GM18951 (cell line): Measurements from ENCODE around the gene C17orf113.

Source experiments
- POLR2A ChIP-seq: IDR thresholded peaks from 4 replicates; pipeline ENCODE4 v1.6.1; 2011; ENCODE audit warnings: mild to moderate bottlenecking; ENCODE audit not compliant: insufficient read length, insufficient read depth; ENCODE audit errors: extremely low read depth
- in situ Hi-C: fragments of 300-500 bp; cut with MboI; formaldehyde crosslinking; loops from one replicate; pipeline ENCODE4 v1.12.0; 2022; ENCODE audit warnings: low sequenced_read_pairs, mixed read lengths, inconsistent platforms; ENCODE audit not compliant: unreplicated experiment

Gene C17orf113

GRCh38 chr17:42060231-42060630, 9.8 kb upstream of the C17orf113 start:
- in situ Hi-C loops: no loop called here
- TF ChIP-seq POLR2A: no peak

DNA sequence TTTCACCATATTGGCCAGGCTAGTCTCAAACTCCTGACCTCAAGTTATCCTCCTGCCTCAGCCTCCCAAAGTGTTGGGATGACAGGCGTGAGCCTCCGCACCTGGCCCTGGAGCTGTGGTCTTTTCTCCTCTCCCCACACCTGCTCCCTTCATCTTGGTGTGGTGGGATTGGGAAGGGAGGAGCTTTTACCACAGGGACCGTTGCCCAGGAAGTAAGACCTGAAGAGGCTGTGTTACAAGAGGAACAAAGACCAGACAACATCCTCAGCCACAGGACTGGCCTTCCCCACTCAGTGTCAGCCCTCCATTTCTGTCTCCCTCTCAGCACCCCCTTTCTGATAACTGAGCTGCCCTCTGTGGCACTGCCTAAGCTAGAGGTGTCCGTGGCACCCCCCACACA, 9.4 kb upstream of the C17orf113 start:
- TF ChIP-seq POLR2A: no peak
- in situ Hi-C loops: no loop called here

- no peak for TF ChIP-seq POLR2A
- in situ Hi-C loops: no loop called here
Measured at GRCh38 chr17:42058063-42058462, 7.7 kb upstream of the C17orf113 start.

DNA sequence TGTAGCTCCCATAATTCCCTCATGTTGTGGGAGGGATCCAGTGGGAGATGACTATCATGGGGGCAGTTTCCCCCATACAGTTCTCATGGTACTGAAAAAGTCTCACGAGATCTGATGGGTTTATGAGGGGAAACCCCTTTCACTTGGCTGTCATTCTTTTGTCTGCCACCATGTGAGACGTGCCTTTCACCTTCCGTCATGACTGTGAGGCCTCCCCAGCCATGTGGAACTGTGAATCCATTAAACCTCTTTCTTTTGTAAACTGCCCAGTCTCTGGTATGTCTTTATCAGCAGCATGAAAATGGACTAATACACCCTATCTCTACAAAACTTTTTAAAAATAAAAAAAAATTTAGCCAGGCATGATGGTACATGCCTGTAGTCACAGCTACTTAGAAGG, 6.2 kb upstream of the C17orf113 start:
- in situ Hi-C loops: no loop called here
- no peak for TF ChIP-seq POLR2A

- in situ Hi-C loops: no loop called here
- no peak for TF ChIP-seq POLR2A
Measured at GRCh38 chr17:42055496-42055895, 5.1 kb upstream of the C17orf113 start.

GRCh38 chr17:42055027-42055426, 4.6 kb upstream of the C17orf113 start:
- no peak for TF ChIP-seq POLR2A

DNA sequence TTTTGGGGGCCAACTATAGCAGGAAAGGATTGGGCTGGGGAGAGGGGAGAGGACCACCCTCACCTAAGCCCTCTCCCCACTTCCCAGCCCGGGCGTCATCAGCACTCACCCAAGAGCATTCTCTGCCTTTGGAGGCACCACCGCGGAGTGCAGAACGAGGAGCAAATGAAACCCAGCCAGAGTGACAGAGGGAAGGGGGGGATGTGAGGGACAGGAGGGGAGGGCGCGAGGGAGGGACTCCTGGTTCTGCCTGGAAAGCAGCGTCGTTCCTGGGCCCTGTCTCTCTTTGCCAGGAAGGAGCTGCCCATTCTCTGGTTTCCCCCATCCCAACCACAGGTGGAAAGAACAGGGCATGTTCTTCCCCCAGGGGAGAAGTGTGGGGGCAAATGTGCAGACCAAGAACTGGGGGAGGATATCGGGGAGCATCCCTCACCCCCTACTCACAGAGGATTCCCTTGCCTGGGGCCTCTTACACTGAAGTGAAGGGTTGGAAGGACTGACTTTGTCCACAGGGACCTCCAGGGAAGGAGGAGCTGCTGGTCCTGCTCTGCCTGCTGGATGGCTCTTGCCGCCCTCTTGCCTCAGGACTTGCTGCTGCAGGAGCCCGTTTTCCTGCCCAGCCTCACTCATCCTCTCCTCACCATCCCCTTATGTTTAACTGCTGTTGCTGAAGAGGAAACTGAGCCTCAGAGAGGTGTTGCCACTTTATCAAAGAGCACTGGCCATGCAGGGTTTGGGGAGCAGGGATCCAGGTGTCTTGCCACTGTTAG, 3.5 kb upstream of the C17orf113 start:
- no peak for TF ChIP-seq POLR2A
- in situ Hi-C loops: no loop called here

More at GRCh38 chr17:42055027-42055426, 4.6 kb upstream of the C17orf113 start:
- in situ Hi-C loops: no loop called here

- no peak for TF ChIP-seq POLR2A
- in situ Hi-C loops: no loop called here
Measured at GRCh38 chr17:42052346-42052877, 2.0 kb upstream of the C17orf113 start.

DNA sequence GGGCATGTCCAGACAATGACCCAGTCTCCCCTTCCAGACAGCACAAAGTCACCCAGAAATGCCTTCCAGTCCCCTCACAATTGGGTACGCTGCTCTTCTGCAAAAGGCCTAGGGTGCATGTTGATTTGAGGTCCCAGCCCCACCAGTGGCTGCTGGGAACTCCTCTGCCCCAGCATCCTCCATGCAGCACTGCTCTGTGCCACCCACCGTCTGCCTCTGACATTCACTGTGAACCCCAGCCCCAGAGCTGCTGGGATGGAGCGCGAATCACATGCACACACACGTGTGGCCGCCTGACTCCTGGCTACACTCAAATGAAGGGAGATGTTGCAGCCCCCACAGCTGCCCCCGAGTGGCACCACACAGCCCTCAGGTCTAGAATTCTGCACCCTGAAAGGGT, 1.2 kb upstream of the C17orf113 start:
- TF ChIP-seq POLR2A: no peak
- in situ Hi-C loops: no loop called here

DNA sequence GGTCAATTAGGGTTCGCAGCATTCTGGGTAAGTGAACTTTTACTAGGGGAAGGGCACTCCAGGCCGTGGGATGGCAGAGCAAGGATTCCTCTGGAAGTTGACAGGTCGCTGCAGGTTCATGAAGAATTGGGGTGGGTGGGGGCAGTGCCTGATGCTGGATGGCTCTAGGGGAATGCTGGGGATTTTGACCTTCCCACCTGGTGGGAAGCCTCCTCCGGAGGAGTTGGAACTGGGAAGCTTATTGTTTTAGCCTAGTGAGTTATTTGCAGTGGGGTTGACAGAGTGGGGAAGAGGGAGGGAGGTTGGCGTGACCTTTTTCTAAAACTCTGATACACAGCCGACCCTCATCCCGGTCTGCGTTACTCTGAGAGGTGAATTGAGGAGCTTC, 606 bp upstream of the C17orf113 start:
- in situ Hi-C loops: no loop called here
- no peak for TF ChIP-seq POLR2A

DNA sequence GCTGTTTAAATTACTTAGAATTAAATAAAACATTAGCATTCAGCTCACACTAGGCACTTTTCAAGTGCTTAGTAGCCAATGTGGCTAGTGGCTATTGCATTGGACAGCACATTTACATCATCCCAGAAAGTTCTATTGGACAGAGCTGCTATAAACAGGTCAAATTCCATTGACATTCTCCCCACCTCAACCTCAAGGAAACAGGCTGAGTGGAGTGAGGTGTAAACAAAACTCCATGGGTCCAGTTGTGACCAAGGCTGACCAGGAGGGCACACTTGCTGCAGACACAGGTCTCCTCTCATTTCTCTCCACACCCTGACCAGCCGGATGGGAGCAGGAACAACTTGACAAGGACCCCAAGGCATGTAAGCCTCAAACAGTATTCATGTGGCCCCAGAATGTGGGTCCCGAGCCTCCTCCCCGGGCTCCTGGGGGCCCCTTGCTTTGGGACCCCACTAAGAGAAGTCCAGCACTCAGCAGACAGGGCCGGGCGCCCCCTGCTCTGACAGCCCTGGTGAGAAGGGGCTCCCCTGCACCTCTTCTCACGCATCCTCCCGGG, 488 bp downstream of the C17orf113 start:
- in situ Hi-C loops: no loop called here
- TF ChIP-seq POLR2A: no peak

GRCh38 chr17:42047343-42047742, 3.1 kb downstream of the C17orf113 start:
- TF ChIP-seq POLR2A: no peak
- in situ Hi-C loops: no loop called here

GRCh38 chr17:42045719-42046118, 4.7 kb downstream of the C17orf113 start:
- TF ChIP-seq POLR2A: no peak
- in situ Hi-C loops: no loop called here

DNA sequence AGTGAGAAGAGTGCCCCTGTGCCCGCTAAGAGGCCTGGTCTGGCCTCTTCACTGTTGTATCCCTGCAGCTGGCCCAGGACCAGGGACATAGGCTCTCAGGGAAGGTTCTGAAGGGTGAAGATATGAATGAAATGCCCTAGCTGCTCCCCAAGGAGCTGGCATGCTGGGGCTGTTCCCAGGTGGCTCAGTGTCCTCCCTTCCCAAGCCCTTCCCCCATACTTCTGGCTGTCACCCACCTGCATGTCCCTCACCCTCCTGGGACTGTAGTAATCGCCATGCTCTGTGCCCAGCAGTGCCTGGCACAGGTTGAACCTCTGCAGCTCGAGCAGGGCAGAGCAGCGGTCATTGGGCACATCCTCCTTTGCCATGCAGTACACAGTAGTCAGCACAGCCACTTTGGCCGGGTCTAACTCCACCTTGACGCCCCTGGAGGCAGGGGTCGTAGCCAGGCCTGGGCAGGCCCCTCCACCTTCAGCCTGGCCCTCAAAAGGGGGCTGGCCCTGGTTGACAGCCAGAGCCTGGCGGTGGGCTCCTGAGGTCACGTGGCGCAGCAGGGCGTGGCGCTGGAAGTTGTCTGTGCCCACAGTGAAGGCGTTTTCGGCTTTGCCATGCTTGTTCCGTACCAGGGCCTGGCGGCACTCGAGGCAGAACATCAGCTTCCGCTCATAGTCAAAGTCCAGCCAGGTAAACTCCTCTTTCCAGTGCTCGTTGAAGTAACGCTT, 7.6 kb downstream of the C17orf113 start:
- no peak for TF ChIP-seq POLR2A
- in situ Hi-C loops: no loop called here

- in situ Hi-C loops: no loop called here
- no peak for TF ChIP-seq POLR2A
Measured at GRCh38 chr17:42041619-42042018, 8.8 kb downstream of the C17orf113 start.
